Loucy (cell line): ENCODE measurements around the gene SH2D6.

Experiments
- H2AFZ ChIP-seq: fragments of 200-600 bp; sonication (generic); 2 replicates; pipeline ENCODE4 v1.6.0; 2016; ENCODE audit warnings: antibody characterized with exemption, mild to moderate bottlenecking, low read length, moderate library complexity
- H3F3A ChIP-seq: fragments of 200-600 bp; 2 replicates; pipeline ENCODE4 v1.6.0; 2016; ENCODE audit warnings: antibody characterized with exemption, low read depth, mild to moderate bottlenecking
- H3K27me3 ChIP-seq: fragments of 200-600 bp; sonication (generic); 2 replicates; pipeline ENCODE4 v1.6.1; 2014; ENCODE audit warnings: low read length, mild to moderate bottlenecking; ENCODE audit not compliant: insufficient read depth, poor library complexity, severe bottlenecking
- H3K36me3 ChIP-seq: fragments of 200-600 bp; sonication (generic); 2 replicates; pipeline ENCODE4 v1.6.1; 2016; ENCODE audit warnings: low read length; ENCODE audit not compliant: insufficient read depth
- H3K4me1 ChIP-seq: fragments of 200-600 bp; sonication (generic); 2 replicates; pipeline ENCODE4 v1.5.1; 2014; ENCODE audit warnings: low read length, mild to moderate bottlenecking; ENCODE audit not compliant: insufficient read depth, poor library complexity, severe bottlenecking
- H3K4me2 ChIP-seq: fragments of 200-600 bp; sonication (generic); 2 replicates; pipeline ENCODE4 v1.6.0; 2014; ENCODE audit warnings: antibody characterized with exemption, low read length, low read depth, mild to moderate bottlenecking; ENCODE audit not compliant: poor library complexity, severe bottlenecking
- H3K4me3 ChIP-seq: fragments of 200-600 bp; sonication (generic); 2 replicates; pipeline ENCODE4 v1.5.1; 2014; ENCODE audit warnings: low read length, mild to moderate bottlenecking, mixed read lengths; ENCODE audit not compliant: poor library complexity, severe bottlenecking
- H3K79me2 ChIP-seq: fragments of 200-600 bp; sonication (generic); 2 replicates; pipeline ENCODE4 v1.6.1; 2014; ENCODE audit warnings: low read length; ENCODE audit not compliant: insufficient read depth
- H3K9ac ChIP-seq: fragments of 200-600 bp; sonication (generic); 2 replicates; pipeline ENCODE4 v1.6.0; 2014; ENCODE audit warnings: mild to moderate bottlenecking, low read depth, low read length, moderate library complexity; ENCODE audit not compliant: poor library complexity, severe bottlenecking
- H3K9me2 ChIP-seq: fragments of 200-600 bp; sonication (generic); replicated peaks from 2 replicates; pipeline ENCODE4 v1.6.1; 2016; ENCODE audit warnings: low read depth, low read length, mixed read lengths
- H3K9me3 ChIP-seq: fragments of 200-600 bp; sonication (generic); 2 replicates; pipeline ENCODE4 v1.6.1; 2014; ENCODE audit warnings: mild to moderate bottlenecking, antibody characterized with exemption, low read length, low read depth; ENCODE audit not compliant: insufficient read depth
- H4K20me1 ChIP-seq: fragments of 200-600 bp; sonication (generic); 2 replicates; pipeline ENCODE4 v1.6.0; 2014; ENCODE audit warnings: antibody characterized with exemption, low read length, mild to moderate bottlenecking; ENCODE audit not compliant: insufficient read depth, poor library complexity, severe bottlenecking
- EZH2phosphoT487 ChIP-seq: fragments of 200-600 bp; IDR thresholded peaks from 2 replicates; pipeline ENCODE4 v1.6.1; 2018; ENCODE audit warnings: antibody characterized with exemption, mild to moderate bottlenecking, moderate library complexity, borderline replicate concordance
- TF ChIP-seq, protein P1 (sequence below): fragments of 200-600 bp; sonication (generic); conservative IDR thresholded peaks from 2 replicates; pipeline ENCODE4 v1.5.1; 2014; ENCODE audit warnings: mild to moderate bottlenecking, antibody characterized with exemption, low read length

The SH2D6 gene

DNA sequence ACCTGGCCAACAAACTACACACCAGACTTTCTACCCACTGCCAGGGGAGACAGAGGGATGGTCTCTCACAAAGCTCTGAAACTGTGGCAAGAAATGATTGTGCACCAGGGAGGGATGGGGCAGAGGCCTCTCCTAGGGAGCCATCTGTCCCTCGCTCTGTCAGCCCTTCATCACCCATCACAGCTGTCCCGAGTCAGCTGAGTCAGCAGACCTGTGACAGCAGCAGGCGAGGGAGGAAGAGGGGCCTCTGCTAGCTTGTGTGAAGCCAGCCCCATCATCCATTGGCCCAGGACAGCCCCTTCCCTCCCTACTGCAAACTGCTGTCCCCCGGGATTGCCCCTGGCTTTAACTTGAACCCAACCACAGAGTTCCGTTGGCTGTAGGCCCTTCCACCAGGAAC is 5.0 kb downstream of the SH2D6 start:
- Histone ChIP-seq H3K27me3 (no peaks in the 10 kb centered on the region), H3K4me3 (no peak overlapping the region), H4K20me1 (no peaks in the 10 kb centered on the region), H3K4me1 (peaks cover 41% of the 10 kb centered on the region), H3K4me2 (no peak overlapping the region), H3K79me2 (peaks cover 8% of the 10 kb centered on the region; the same call in 1 of the 2 replicates), H3K36me3 (no peaks in the 10 kb centered on the region), H3F3A (no peaks in the 10 kb centered on the region), H3K9me2 (no peaks in the 10 kb centered on the region), H3K9me3 (no peaks in the 10 kb centered on the region), H3K9ac (no peak overlapping the region), H2AFZ (no peak overlapping the region)
- no peak for TF ChIP-seq EZH2phosphoT487
- TF ChIP-seq, protein P1, sequence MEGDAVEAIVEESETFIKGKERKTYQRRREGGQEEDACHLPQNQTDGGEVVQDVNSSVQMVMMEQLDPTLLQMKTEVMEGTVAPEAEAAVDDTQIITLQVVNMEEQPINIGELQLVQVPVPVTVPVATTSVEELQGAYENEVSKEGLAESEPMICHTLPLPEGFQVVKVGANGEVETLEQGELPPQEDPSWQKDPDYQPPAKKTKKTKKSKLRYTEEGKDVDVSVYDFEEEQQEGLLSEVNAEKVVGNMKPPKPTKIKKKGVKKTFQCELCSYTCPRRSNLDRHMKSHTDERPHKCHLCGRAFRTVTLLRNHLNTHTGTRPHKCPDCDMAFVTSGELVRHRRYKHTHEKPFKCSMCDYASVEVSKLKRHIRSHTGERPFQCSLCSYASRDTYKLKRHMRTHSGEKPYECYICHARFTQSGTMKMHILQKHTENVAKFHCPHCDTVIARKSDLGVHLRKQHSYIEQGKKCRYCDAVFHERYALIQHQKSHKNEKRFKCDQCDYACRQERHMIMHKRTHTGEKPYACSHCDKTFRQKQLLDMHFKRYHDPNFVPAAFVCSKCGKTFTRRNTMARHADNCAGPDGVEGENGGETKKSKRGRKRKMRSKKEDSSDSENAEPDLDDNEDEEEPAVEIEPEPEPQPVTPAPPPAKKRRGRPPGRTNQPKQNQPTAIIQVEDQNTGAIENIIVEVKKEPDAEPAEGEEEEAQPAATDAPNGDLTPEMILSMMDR: no peak

DNA sequence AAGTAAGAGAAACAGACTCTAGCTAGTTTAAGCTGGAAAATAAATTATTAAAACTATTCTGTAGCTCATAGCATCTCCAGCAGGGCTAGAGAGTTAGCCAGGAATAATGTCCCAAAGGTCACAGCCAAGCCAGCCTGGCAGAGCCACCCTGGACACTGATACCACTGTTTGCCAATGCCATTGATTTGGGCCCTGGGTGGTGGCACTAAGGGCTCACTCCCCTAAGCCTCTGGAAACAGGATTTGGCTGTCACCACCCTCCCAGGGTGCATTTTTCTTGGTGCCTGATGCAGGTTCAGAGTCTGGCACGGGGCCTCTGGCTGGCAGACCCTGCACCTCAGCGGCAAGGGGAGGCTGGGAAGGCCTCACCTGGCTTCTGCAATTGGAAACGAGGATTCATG is 7.1 kb downstream of the SH2D6 start:
- Histone ChIP-seq H3K9ac (no peak overlapping the region), H4K20me1 (no peaks in the 10 kb centered on the region), H3K4me1 (peaks cover 43% of the 10 kb centered on the region), H3K4me3 (no peak overlapping the region), H3K4me2 (no peak overlapping the region), H3K9me2 (no peaks in the 10 kb centered on the region), H2AFZ (no peak overlapping the region), H3F3A (no peaks in the 10 kb centered on the region), H3K27me3 (no peaks in the 10 kb centered on the region), H3K9me3 (no peaks in the 10 kb centered on the region), H3K36me3 (no peaks in the 10 kb centered on the region), H3K79me2 (no peaks in the 10 kb centered on the region)
- no peak for TF ChIP-seq EZH2phosphoT487
- TF ChIP-seq, protein P1: no peak

- peaks cover 32% of the 10 kb centered on the region for H3K4me1 ChIP-seq
- no peaks in the 10 kb centered on the region for H3K36me3 ChIP-seq
- no peaks in the 10 kb centered on the region for H3F3A ChIP-seq
- no peaks in the 10 kb centered on the region for H4K20me1 ChIP-seq
- no peaks in the 10 kb centered on the region for H3K79me2 ChIP-seq
- H3K4me2 ChIP-seq: no peak overlapping the region
- no peak overlapping the region for H3K9ac ChIP-seq
- no peak overlapping the region for H3K4me3 ChIP-seq
- no peak for TF ChIP-seq EZH2phosphoT487
- TF ChIP-seq, protein P1: no peak
- no peak overlapping the region for H2AFZ ChIP-seq
- H3K9me3 ChIP-seq: no peaks in the 10 kb centered on the region
- H3K9me2 ChIP-seq: no peaks in the 10 kb centered on the region
- no peaks in the 10 kb centered on the region for H3K27me3 ChIP-seq
Measured at GRCh38 chr2:85427300-85427835, 8.9 kb downstream of the SH2D6 start.
